HG03196 (cell line): ENCODE data around the gene NOC4L.
"Not testable (repeated sequence)": the region's sequence is repeated elsewhere in the genome, so short reads cannot be mapped to it uniquely, and the experiment has no call there.

Experiments
- ATAC-seq: cut with Tn5 transposase; IDR thresholded peaks from one replicate; pipeline ENCODE4 v1.9.1; 2021; ENCODE audit not compliant: unreplicated experiment

NOC4L gene

DNA sequence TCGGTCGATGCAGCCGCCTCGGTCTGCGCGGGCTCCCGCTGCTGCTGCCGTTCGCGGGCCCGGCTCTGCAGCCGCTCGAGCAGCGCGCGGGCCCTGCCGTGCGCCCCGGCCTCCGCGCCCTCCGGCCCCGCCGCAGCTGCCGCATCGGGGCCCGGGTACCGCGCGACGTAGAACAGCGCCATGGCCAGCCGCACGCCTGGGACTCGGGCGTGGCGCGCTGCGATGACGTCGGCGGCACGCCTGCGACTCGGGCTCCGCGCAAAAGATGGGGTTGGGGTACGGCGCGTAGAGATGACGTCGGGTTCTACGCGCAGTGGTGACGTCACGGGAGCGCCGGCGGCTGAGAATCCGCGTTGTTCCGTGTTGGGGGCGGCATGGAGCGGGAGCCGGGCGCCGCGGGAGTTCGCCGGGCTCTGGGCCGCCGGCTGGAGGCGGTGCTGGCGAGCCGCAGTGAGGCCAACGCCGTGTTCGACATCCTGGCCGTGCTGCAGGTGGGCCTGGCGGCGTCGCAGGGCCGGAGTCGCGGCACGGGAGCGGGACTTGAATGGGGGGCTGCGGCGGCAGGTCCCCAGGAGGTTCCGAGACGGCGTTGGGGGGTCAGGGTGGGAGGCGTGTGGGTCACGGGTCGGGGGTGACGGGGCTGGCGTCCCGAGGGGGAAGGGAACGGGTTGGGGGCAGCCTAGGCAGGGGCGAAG is at the start of gene NOC4L, which contains the start of gene DDX51:
NOC4L (plus strand) TSS at position 343 of the 695 bp plus-strand sequence; CDS start at position 375, 32 bp downstream.
DDX51 (minus strand) TSS at position 205 of the 695 bp plus-strand sequence; CDS start at position 182, 23 bp downstream.
- peak; percentile 78 for ATAC-seq

DNA sequence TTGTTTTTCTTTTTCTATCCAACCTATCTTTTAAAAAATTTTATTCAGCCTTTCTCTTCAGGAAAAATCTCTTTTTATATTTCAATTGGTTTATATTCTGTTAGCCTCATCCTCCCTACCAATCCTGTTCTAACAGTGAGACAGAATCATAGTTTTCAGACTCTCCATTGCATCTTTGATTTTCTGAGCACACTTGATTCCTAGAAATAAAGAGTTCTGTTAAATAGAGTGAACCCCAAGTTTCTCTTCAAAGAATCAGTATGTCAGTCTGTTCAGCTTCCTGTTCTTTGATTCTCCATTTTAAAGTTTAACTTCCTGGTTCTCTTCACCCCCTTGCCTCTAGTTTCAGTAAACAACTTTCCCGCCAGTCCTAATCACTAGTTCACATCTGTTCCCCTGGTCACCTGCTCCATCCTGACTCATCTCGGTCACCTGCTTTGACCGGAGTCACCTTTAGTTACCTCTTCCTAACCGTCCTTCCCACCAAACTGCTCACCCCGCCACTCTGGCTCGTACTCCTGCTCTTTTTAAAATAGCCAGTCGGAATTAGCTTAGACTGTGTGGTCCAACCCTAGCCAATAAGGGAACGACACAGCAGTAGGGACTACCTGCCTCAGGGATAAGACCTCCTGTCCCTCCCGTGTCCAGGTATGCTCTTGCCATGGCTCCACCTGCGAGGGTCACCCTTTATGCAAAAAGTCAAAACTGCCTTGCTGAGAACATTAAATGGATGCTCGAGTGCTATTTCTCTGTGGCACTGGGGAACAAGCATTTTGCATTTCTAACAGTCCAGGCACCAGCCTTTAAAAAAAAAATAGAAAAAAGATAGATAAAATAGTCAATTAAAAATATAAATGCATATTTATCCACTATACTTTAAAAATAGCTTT is 48.5 kb upstream of the NOC4L start:
- no peak for ATAC-seq

DNA sequence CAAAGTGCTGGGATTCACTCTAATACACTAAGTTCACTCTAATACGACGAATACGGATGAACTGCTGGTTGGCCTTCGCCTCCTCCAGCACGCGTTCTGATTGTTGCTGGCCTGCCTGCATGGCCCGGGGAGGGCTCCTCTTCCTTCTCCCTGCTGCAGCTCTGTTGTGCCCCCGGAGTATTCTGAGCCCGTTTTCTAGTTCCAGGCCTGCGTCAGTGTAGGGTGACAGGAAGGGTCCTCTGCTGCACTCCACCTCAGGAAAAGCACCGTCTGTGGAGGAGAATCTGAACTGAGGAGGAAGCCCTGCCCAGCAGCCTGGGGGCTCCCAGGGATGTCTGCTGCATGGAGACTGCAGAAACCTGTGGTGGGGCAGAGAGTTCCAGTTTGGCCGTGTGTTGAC is 44.5 kb upstream of the NOC4L start:
- ATAC-seq, result no peak

DNA sequence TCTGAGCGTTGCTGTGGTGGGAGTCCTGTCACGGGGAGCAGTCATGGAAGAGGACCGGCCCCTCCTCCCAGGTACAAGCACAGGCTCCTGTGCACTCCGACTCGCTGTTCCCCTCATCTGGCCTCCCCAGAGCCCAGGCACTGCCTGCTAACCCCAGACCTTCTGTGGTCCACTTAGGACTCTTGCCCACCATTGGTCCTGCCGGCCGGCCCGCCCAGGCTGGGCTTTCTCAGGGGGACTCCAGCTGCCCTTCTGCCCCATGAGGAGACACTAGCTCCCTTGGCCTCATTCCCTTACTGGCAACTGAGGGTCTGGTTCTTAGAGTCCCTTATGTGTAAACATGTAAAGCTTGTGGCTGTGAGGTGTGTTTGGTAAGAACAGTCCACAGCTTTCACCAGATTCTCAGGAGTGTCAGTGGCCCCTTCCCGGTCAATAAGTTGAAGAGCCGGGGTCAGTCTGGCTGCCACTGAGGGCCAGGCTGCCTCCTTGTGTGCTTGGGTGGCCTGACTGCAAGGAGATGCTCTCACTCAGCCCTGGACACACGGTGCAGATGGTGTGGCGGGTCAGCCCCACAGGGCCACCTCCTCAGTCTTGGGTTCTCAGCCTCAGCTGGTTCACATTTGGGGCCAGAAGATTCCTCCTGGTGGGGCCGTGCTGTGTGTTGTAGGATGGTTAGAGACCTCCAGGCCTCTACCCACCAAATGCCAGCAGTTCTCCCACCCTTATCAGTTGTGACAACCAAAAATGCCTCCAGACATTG is 43.8 kb upstream of the NOC4L start:
- no peak for ATAC-seq

DNA sequence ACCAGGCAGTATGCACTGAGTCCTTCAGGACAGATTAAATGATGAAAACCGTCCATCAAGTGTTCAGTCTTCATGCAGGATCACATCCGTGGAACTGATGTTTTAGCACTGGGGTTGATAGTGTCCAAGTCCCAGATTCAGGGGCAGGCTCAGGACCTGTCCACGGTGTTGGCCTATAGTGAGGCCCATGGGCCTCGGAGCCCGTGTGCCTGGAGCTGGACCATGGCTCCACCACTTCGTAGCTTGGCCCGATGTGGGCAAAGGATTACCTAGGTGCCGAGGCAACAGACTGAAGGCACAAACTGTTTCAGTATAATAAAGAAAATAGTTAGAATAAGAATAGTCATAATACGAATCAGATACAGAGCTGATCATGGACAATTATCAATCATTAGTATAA is 42.0 kb upstream of the NOC4L start:
- ATAC-seq, result no peak

DNA sequence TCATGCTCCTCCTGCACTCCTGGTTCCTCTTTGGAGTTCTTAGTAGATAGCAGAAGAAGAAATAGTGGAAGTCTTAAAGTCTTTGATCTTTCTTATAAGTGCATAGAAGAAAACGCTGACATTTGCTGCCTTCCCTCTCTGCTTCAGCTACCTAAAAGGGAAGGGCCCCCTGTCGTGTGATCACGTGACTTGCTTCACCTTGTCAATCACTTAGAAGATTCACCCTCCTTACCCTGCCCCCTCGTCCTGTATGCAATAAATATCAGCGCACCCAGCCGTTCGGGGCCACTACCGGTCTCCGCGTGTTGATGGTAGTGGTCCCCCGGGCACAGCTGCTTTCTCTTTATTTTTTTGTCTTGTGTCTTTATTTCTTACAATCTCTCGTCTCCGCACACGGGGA is 41.2 kb upstream of the NOC4L start:
- ATAC-seq, result not testable (repeated sequence)

DNA sequence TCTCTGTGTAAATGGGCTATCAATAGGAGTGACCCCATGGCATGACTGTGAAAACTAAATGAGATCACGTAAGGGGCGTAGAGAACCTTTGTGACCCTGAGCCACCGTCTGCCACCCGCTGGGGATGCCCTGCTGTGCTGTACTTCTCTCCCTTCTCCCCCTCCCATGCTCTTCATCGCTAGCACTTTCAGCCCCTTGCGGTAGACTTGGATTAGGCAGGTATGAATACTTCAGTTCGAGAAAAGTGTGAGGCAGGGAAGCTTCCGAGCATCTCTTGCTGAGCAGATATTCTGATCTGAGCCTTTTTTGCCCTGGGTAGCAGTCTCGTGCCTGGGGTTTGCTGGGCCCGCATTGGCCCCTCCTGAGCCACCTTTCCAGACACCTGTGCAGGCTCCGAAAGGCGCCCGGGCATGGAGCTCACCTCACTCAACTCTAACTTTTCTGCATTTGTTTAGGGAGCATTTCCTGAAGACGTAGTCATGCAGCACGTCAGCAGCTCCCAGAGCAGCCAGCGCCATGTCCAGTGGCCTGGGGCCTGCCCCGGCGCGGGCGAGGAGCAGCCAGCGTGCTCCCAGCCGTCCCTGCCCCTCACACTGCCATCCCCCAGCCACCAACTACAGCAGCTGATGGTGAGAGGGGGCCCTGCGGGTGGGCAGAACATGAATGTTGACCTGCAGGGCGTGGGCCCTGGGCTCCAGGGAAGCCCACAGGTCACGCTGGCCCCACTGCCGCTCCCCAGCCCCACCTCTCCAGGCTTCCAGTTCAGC is 40.5 kb upstream of the NOC4L start:
- ATAC-seq, result no peak

DNA sequence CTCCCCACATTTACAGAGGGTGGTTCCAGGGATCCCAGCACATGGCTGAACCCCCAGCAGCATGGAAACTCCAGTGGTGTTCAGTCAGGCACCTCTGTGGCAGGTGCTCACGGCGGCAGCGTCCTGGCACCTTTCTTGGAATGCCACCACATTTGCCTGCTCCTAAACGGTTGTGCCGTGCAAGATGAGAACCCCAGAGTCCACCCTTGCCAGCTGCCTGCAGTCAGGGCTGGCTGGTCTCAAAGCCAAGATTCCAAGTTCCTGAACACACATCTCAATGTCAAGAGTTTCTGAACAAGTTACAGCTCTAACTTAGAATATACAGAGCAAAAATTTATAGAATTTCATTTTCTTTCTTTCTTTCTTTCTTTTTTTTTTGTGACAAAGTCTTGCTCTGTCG is 38.8 kb upstream of the NOC4L start:
- ATAC-seq, result no peak

DNA sequence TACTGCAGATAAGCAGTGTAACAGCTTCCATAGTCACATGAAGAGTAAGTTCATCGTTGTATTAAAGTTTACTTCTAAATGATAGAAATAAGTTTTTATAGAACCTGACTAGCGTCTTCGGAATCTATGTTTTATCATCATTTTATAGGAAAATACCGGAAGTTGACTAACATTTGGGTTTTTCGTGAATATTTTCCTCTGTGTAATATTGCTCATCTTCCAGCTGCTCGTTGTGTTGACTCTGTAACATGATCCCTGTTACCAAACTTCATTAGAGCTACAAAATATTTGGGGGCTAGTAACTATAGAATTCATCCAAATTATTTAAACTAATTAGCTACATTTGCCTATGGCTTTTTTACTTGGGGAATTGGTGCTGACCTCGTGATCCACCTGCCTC is 37.3 kb upstream of the NOC4L start:
- no peak for ATAC-seq

DNA sequence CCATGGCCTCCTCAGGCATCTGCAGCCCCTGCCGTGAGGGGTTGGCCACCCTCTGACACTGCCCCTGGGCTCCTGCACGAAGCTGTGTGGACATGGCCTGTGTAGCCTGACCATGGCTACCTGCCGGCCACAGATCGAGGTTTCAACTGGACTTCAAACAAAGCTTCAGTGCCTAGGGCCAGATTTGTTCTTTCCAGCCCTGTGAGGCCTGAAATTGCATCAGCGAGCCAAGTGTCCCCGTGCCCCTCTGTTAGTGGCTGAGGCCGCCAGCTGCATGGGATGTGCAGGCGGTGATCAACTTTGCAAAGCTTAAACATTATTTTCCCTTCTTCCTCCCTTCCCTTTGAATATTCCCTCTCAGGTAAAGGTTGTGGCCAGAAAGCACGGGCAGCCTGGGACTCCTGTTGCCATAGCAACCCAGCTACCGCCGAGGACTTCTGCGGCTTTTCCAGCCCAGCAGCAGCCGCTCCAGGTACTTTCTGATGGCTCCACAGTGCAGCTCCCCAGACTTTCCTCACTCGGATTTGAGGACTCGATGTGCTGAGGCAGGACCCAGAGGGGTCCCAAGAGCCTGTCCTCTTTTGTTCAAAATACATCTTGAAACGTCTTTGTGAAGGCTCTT is 35.9 kb upstream of the NOC4L start:
- no peak for ATAC-seq

DNA sequence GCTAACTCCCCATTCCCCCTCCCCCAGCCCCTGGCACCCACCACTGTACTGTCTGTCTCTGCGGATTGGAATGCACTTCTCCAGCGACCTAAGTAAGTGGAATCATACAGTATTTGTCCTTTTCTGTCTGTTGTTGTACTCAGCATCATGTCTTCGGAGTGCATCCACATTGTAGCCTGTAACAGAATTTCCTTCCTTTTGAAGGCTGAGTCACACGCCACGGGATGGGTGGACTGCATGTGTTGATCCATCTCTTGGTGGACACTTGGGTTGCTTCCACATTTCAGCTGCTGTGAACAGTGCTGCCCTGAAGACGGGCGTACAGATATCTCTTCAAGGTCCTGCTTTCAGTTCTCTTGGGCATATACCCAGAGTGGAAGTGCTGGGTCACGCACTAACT is 34.5 kb upstream of the NOC4L start:
- no peak for ATAC-seq

DNA sequence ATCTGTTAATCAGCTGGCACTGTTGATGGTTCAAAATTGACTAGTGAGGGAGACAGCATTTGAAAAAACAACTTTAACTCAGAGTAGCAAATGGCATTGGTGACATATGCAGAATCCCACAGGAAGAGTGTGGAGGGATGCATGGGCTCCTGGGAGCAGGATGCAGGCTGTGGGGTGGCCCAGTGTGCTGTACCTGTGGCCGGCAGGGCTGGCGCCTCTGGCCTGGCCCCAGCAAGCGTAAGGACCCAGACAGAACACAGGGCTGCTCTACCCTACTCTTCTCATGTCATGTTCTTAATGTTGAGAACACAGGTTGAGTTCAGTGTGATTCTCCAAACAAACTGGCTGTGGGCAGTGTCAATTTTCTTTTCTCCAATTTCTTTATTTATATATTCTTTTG is 33.6 kb upstream of the NOC4L start:
- no peak for ATAC-seq

DNA sequence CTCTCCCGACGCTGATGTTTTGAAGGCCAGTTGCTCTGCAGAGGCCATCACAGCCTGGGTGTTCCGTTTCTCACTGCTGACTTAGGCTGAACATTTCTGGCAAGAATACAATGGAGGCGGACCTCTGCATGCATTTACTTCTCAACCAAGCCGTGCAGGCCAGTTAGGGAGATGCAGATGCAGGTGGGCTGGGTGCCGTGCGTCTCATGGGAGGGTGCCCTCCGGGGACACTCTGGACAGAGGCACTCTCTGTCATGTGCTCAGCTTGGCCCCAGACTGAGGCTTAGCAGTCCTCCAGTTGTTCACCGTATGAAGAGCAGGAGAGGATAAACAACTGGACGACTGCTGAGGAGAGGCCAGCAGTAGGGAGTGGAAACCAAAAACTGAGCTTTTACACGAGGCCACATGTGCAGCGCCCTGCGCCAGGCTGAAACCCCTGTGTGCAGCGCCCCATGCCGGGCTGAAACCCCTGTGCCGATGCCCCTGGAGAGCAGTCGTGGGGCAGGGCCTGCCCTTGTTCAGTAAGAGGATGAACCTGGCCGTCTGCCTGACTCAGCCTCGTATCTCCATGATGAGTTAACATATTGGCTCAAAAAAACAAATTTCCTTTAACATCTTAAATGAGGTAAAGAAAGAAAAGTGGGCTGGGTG is 32.5 kb upstream of the NOC4L start:
- no peak for ATAC-seq

DNA sequence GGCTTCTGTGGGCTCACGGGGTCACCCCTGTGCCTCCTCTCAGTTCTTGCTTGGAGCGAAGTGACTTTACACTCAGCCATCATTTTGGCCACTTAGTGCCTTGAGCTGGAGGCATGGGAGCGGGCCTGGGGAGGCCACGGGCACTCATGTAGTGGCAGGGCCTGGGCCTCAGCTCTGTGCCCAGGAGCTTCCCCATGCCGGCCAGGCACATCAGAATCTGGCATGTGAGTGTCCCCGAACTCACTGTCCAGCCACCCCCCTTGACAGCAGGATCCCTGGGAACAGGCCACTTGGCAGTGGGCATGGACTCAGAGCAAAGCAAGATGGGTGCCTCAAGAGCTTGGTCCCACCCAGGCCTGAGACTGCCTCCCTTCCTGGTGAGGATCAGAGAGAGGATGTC is 29.6 kb upstream of the NOC4L start:
- ATAC-seq, result no peak

DNA sequence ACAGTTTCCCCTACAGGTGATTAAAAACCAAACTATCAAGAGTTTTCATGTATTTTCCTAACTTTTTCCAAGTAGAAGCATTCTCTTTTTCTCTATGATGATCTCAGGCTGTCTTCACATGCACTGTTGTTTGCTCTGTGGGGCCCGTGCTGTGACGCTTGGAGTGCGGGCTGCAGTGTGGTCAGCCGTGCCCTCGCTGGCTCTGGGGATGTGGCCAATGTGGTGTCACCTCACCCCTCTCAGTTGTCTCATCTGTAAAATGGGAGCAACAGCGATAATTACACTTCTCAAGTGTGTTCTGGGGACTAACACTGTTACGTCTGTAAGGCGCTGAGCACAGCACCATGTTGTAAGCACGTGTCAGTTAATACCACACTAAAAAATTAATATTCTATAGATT is 28.8 kb upstream of the NOC4L start:
- no peak for ATAC-seq

DNA sequence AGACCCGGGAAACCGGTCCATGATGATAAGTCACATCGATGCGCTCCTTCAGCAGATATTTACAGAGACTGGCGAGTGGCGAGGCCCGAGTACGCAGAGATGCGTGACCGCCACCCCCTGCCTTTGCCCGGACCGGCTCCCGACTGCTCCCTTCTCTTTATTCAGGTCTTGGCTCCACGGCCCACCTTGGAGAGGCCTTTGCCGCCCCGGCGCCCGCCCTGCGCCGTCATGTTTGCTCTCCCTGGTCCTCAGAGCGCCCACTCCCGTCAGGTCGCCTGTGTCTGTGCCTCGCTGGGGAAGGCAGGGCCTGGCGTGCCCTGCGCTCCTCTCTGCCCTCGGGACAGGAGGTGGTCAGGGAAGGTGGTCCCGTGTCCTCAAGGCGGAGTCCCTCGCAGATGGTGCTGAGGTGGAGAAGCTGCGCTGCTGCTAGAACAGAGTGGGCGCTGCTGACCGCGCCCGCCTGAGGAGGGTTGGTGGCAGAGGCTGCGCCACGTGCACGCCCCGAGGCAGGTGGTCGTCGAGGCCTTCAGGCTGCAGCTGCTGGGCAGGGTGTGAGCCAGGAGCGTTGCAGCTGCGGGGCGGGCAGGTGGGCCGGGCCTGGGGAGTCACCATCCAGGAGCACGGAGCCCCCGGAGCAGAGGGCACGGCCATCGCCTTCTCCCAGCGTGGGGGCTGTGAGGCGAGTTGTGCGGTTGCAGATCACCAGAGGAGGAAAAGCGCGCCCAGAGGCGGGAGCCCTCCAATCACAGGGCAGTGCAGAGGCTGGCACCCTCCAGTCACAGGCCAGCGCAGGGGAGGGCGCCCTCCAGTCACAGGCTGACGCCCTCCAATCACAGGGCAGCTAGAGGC is 27.3 kb upstream of the NOC4L start:
- no peak for ATAC-seq

DNA sequence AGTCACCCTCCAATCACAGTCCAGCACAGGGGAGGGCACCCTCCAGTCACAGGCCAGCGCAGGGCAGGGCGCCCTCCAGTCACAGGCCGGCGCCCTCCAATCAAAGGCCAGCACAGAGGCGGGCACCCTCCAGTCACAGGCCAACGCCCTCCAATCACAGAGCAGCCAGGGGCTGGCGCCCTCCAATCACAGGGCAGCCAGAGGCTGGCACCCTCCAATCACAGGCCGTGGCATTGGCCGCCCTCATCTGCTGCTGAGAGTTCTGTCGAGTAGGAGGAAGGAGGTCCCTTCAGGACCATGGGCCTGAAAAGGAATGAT is 26.7 kb upstream of the NOC4L start:
- no peak for ATAC-seq

DNA sequence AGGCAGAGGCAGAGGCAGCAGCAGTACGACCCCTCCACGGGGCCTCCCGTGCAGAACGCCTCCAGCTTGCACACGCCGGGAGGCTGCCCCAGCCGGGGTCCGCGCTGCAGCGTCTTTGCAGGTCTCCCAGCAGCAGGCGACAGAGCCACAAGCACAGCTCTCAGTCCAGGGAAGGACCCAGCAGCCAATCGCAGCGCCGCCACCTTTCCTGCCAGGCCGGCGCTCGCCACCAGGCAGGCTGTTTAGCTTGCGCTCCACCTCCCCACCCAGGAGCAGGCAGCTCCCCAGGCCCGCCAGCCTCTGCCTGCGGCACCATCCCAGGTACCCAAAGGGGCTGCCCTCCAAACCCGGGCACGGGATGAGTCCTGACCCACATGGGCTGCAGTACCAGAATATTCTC is 25.4 kb upstream of the NOC4L start:
- ATAC-seq, result no peak

DNA sequence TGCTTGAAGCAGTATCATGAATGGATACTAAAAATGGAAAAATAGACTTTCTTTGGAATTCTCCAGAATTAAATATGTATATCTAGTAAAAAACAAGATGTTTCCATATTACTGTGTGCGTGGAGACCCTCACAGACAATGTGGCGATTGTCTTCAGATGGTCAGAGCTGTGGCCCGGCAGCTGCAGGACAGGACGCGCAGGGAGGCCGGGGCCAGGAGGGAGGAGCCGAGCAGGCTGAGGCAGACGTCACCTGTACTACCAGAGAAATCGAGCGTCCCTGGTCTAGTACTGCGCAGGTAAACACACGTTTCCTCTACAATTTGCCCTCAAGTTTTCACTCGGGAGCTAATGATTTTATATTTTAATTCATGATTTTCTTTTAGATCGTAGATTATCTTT is 23.0 kb upstream of the NOC4L start:
- ATAC-seq, result no peak
